Progenitor cell of endocrine pancreas (in vitro differentiated cells): Measurements from ENCODE around the gene ZBTB12. TPM values are rescaled to one million over a fixed set of nuclear protein-coding genes. Genes with fewer than 3 reads are reported as not detected.

Source experiments
- DNase-seq: peaks from one replicate; pipeline ENCODE4 v3.0.0; 2021; ENCODE audit warnings: low spot score; ENCODE audit not compliant: unreplicated experiment
- H3K27ac Mint-ChIP-seq: 2 replicates; pipeline ENCODE4 v1.8.0; 2021; ENCODE audit warnings: mild to moderate bottlenecking, moderate library complexity, mixed read lengths
- H3K27me3 Mint-ChIP-seq: 2 replicates; pipeline ENCODE4 v1.8.0; 2021; ENCODE audit warnings: mixed read lengths
- H3K36me3 Mint-ChIP-seq: 2 replicates; pipeline ENCODE4 v1.8.0; 2022; ENCODE audit warnings: mixed read lengths; ENCODE audit not compliant: insufficient read depth
- H3K4me1 Mint-ChIP-seq: 2 replicates; pipeline ENCODE4 v1.8.0; 2021; ENCODE audit warnings: low read depth, mixed read lengths
- H3K4me3 Mint-ChIP-seq: 2 replicates; pipeline ENCODE4 v1.8.0; 2021; ENCODE audit warnings: low read depth, mild to moderate bottlenecking, moderate library complexity, mixed read lengths
- H3K9me3 Mint-ChIP-seq: 2 replicates; pipeline ENCODE4 v1.8.0; 2021; ENCODE audit warnings: low read depth, mixed read lengths
- CTCF ChIP-seq: fragments of 200-600 bp; sonication (generic); IDR thresholded peaks from one replicate; pipeline ENCODE4 v1.5.0; 2021; ENCODE audit warnings: antibody characterized with exemption, mild to moderate bottlenecking; ENCODE audit not compliant: unreplicated experiment
- total RNA-seq: library from RNA; stranded (reverse); gene quantifications from 2 replicates; pipeline ENCODE4 v1.2.1, GENCODE V29; 2021

ZBTB12 gene
- total RNA-seq, 1 donor from 2014 or later, result 55.5 TPM

DNA sequence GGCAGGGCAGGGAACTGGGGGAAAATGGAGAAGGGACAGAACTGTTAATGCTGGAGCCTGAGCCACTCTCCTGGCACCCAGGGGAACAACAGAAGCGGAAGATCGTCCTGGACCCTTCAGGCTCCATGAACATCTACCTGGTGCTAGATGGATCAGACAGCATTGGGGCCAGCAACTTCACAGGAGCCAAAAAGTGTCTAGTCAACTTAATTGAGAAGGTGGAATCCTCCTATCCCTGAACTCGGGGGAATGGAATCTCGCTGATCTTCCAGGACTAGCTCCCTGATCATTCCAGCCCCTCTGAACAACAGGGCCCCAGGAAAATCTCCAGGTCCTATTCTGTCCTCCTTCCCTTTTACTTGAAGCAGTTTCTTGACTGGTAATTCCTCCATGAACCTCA, 46.0 kb upstream of the ZBTB12 start:
- H3K27ac Mint-ChIP-seq, result no peak overlapping the region

DNA sequence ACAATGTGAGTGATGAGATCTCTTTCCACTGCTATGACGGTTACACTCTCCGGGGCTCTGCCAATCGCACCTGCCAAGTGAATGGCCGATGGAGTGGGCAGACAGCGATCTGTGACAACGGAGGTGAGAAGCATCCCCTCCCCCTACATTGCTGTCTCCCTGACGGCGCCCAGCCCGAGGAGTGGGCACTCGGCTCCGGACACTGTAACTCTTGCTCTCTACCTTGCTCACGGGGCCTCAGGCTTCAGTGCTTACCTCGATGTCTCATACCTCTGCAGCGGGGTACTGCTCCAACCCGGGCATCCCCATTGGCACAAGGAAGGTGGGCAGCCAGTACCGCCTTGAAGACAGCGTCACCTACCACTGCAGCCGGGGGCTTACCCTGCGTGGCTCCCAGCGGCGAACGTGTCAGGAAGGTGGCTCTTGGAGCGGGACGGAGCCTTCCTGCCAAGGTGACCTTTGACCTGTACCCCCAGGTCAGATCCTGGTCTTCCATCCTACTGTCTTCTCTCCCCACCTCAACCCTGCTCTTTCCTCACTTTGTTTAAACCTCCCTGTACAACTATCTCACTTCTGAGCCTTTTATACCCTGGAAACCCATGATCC, 45.3 kb upstream of the ZBTB12 start:
- Mint-ChIP-seq H3K36me3 (no peaks in the 10 kb centered on the region), H3K4me1 (peaks cover 17% of the 10 kb centered on the region), H3K27me3 (peaks cover 11% of the 10 kb centered on the region), H3K4me3 (no peak overlapping the region), H3K9me3 (no peaks in the 10 kb centered on the region), H3K27ac (no peak overlapping the region)
- TF ChIP-seq CTCF, result no peak
- DNase-seq, result no peak

More for the DNA sequence above, 46.0 kb upstream of the ZBTB12 start:
- no peak for DNase-seq
- no peak overlapping the region for H3K4me3 Mint-ChIP-seq
- H3K36me3 Mint-ChIP-seq, result peaks cover under 1% of the 10 kb centered on the region
- peaks cover 17% of the 10 kb centered on the region for H3K4me1 Mint-ChIP-seq
- H3K9me3 Mint-ChIP-seq, result no peaks in the 10 kb centered on the region
- H3K27me3 Mint-ChIP-seq, result peaks cover 6% of the 10 kb centered on the region
- TF ChIP-seq CTCF, result no peak

DNA sequence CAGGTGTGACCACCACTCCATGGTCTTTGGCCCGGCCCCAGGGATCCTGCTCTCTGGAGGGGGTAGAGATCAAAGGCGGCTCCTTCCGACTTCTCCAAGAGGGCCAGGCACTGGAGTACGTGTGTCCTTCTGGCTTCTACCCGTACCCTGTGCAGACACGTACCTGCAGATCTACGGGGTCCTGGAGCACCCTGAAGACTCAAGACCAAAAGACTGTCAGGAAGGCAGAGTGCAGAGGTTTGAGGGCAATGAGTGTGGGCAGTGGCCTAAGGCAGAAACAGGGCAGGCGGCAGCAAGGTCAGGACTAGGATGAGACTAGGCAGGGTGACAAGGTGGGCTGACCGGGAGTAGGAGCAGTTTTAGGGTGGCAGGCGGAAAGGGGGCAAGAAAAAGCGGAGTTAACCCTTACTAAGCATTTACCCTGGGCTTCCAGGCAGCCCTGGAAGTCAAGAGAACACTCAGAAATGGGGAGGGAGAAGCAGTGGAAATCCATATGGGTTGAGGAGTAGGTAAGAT, 44.5 kb upstream of the ZBTB12 start:
- no peaks in the 10 kb centered on the region for H3K9me3 Mint-ChIP-seq
- no peak overlapping the region for H3K4me3 Mint-ChIP-seq
- H3K4me1 Mint-ChIP-seq, result peaks cover 17% of the 10 kb centered on the region
- TF ChIP-seq CTCF, result no peak
- no peaks in the 10 kb centered on the region for H3K36me3 Mint-ChIP-seq
- no peak overlapping the region for H3K27ac Mint-ChIP-seq
- H3K27me3 Mint-ChIP-seq, result peaks cover 11% of the 10 kb centered on the region
- no peak for DNase-seq

- H3K27me3 Mint-ChIP-seq, result peaks cover 11% of the 10 kb centered on the region
- H3K4me3 Mint-ChIP-seq, result peak within 1 kb of the TSS; percentile 33
- peak within 1 kb of the TSS; percentile 71 for H3K27ac Mint-ChIP-seq
- H3K4me1 Mint-ChIP-seq, result peaks cover 17% of the 10 kb centered on the region
- DNase-seq, result no peak
- TF ChIP-seq CTCF, result no peak
- H3K9me3 Mint-ChIP-seq, result no peaks in the 10 kb centered on the region
- no peaks in the 10 kb centered on the region for H3K36me3 Mint-ChIP-seq
Observed at GRCh38 chr6:31945507-31946369, 43.9 kb upstream of the ZBTB12 start, which contains the start of gene CFB. Gene CFB, plus strand, starts transcription at chr6:31946095. Its CDS starts 127 bp downstream, at chr6:31946222.

GRCh38 chr6:31945154-31945506, 43.2 kb upstream of the ZBTB12 start:
- Mint-ChIP-seq H3K4me3 (no peak overlapping the region), H3K27me3 (peaks cover 11% of the 10 kb centered on the region), H3K27ac (peak overlapping the region; percentile 71), H3K36me3 (no peaks in the 10 kb centered on the region), H3K4me1 (peaks cover 19% of the 10 kb centered on the region), H3K9me3 (no peaks in the 10 kb centered on the region)
- TF ChIP-seq CTCF, result no peak
- DNase-seq, result no peak
